ENCODE data around the gene GNG11. TPM values are rescaled to one million over a fixed set of nuclear protein-coding genes. Genes with fewer than 3 reads are reported as not detected.

GNG11 gene
- total RNA-seq, 2 donors from 2014 or later = not detected

- H3K9me3 Mint-ChIP-seq = no peaks in the 10 kb centered on the region
- no peak for DNase-seq (ENCODE audit: low spot score in 2 of 2)
- no peaks in the 10 kb centered on the region for H3K36me3 Mint-ChIP-seq
- no peak for ATAC-seq
- H3K27ac Mint-ChIP-seq = no peak overlapping the region
Observed at GRCh38 chr7:93931655-93932054, 10.1 kb downstream of the GNG11 start.

GRCh38 chr7:93933156-93933555, 11.6 kb downstream of the GNG11 start:
- ATAC-seq = no peak
- H3K36me3 Mint-ChIP-seq = no peaks in the 10 kb centered on the region
- DNase-seq (ENCODE audit: low spot score in 2 of 2) = no peak
- no peaks in the 10 kb centered on the region for H3K9me3 Mint-ChIP-seq
- H3K27ac Mint-ChIP-seq = no peak overlapping the region

- DNase-seq (ENCODE audit: low spot score in 2 of 2) (no peak), ATAC-seq (no peak)
- H3K27ac Mint-ChIP-seq = no peak overlapping the region
- peaks cover 0 to 4% of the 10 kb centered on the region in 2 donors for H3K9me3 Mint-ChIP-seq
- no peaks in the 10 kb centered on the region for H3K36me3 Mint-ChIP-seq
Observed at GRCh38 chr7:93935102-93935501, 13.6 kb downstream of the GNG11 start.

GRCh38 chr7:93937818-93938217, 16.3 kb downstream of the GNG11 start:
- DNase-seq (ENCODE audit: low spot score in 2 of 2) (no peak), ATAC-seq (no peak)
- H3K36me3 Mint-ChIP-seq = no peaks in the 10 kb centered on the region
- peaks cover 0 to 4% of the 10 kb centered on the region in 2 donors for H3K9me3 Mint-ChIP-seq
- no peak overlapping the region for H3K27ac Mint-ChIP-seq

GRCh38 chr7:93938293-93938692, 16.8 kb downstream of the GNG11 start:
- Mint-ChIP-seq H3K27ac (no peak overlapping the region), H3K36me3 (no peaks in the 10 kb centered on the region), H3K9me3 (peaks cover 0 to 4% of the 10 kb centered on the region in 2 donors)
- ATAC-seq (no peak), DNase-seq (ENCODE audit: low spot score in 2 of 2) (no peak)

- ATAC-seq (no peak), DNase-seq (ENCODE audit: low spot score in 2 of 2) (no peak)
- Mint-ChIP-seq H3K36me3 (no peaks in the 10 kb centered on the region), H3K9me3 (peaks cover 0 to 4% of the 10 kb centered on the region in 2 donors), H3K27ac (no peak overlapping the region)
Observed at GRCh38 chr7:93941945-93942344, 20.4 kb downstream of the GNG11 start.

- Mint-ChIP-seq H3K36me3 (no peaks in the 10 kb centered on the region), H3K9me3 (peaks cover 0 to 4% of the 10 kb centered on the region in 2 donors), H3K27ac (no peak overlapping the region)
- ATAC-seq = no peak
- no peak for DNase-seq (ENCODE audit: low spot score in 2 of 2)
Observed at GRCh38 chr7:93943816-93944540, 22.4 kb downstream of the GNG11 start.

- no peak for DNase-seq (ENCODE audit: low spot score in 2 of 2)
- ATAC-seq = no peak
- H3K27ac Mint-ChIP-seq = no peak overlapping the region
- H3K36me3 Mint-ChIP-seq = no peaks in the 10 kb centered on the region
- H3K9me3 Mint-ChIP-seq = peaks cover 0 to 3% of the 10 kb centered on the region in 2 donors
Observed at GRCh38 chr7:93944673-93945072, 23.1 kb downstream of the GNG11 start.

- DNase-seq (ENCODE audit: low spot score in 2 of 2) (no peak), ATAC-seq (no peak)
- H3K9me3 Mint-ChIP-seq = no peaks in the 10 kb centered on the region
- no peaks in the 10 kb centered on the region for H3K36me3 Mint-ChIP-seq
- H3K27ac Mint-ChIP-seq = no peak overlapping the region
Observed at GRCh38 chr7:93945083-93945482, 23.5 kb downstream of the GNG11 start.

- no peaks in the 10 kb centered on the region for H3K36me3 Mint-ChIP-seq
- H3K27ac Mint-ChIP-seq = no peak overlapping the region
- no peak for ATAC-seq
- no peaks in the 10 kb centered on the region for H3K9me3 Mint-ChIP-seq
- DNase-seq (ENCODE audit: low spot score in 2 of 2) = no peak
Observed at GRCh38 chr7:93945756-93946535, 24.4 kb downstream of the GNG11 start.

- no peak for DNase-seq (ENCODE audit: low spot score in 2 of 2)
Observed at GRCh38 chr7:93948106-93948505, 26.6 kb downstream of the GNG11 start.

GRCh38 chr7:93948873-93949272, 27.3 kb downstream of the GNG11 start:
- no peaks in the 10 kb centered on the region for H3K9me3 Mint-ChIP-seq
- no peaks in the 10 kb centered on the region for H3K36me3 Mint-ChIP-seq
- DNase-seq (ENCODE audit: low spot score in 2 of 2) (no peak), ATAC-seq (no peak)
- H3K27ac Mint-ChIP-seq = no peak overlapping the region

More at GRCh38 chr7:93948106-93948505, 26.6 kb downstream of the GNG11 start:
- no peaks in the 10 kb centered on the region for H3K36me3 Mint-ChIP-seq
- ATAC-seq = no peak
- H3K9me3 Mint-ChIP-seq = no peaks in the 10 kb centered on the region
- no peak overlapping the region for H3K27ac Mint-ChIP-seq

- Mint-ChIP-seq H3K9me3 (no peaks in the 10 kb centered on the region), H3K27ac (no peak overlapping the region), H3K36me3 (no peaks in the 10 kb centered on the region)
- ATAC-seq = no peak
- no peak for DNase-seq (ENCODE audit: low spot score in 2 of 2)
Observed at GRCh38 chr7:93949423-93949822, 27.9 kb downstream of the GNG11 start.

GRCh38 chr7:93955304-93955703, 33.8 kb downstream of the GNG11 start:
- DNase-seq (ENCODE audit: low spot score in 2 of 2) (no peak), ATAC-seq (no peak)
- Mint-ChIP-seq H3K27ac (no peak overlapping the region), H3K36me3 (no peaks in the 10 kb centered on the region), H3K9me3 (no peaks in the 10 kb centered on the region)

- Mint-ChIP-seq H3K36me3 (no peaks in the 10 kb centered on the region), H3K27ac (no peak overlapping the region), H3K9me3 (no peaks in the 10 kb centered on the region)
- no peak for DNase-seq (ENCODE audit: low spot score in 2 of 2)
- ATAC-seq = no peak
Observed at GRCh38 chr7:93957767-93958166, 36.2 kb downstream of the GNG11 start.

- ATAC-seq = no peak
- Mint-ChIP-seq H3K9me3 (no peaks in the 10 kb centered on the region), H3K27ac (no peak overlapping the region), H3K36me3 (no peaks in the 10 kb centered on the region)
- no peak for DNase-seq (ENCODE audit: low spot score in 2 of 2)
Observed at GRCh38 chr7:93958216-93958615, 36.7 kb downstream of the GNG11 start.

GRCh38 chr7:93958651-93959050, 37.1 kb downstream of the GNG11 start:
- Mint-ChIP-seq H3K9me3 (no peaks in the 10 kb centered on the region), H3K27ac (no peak overlapping the region), H3K36me3 (no peaks in the 10 kb centered on the region)
- DNase-seq (ENCODE audit: low spot score in 2 of 2) (no peak), ATAC-seq (no peak)

GRCh38 chr7:93960986-93961385, 39.5 kb downstream of the GNG11 start:
- H3K36me3 Mint-ChIP-seq = no peaks in the 10 kb centered on the region
- H3K27ac Mint-ChIP-seq = no peak overlapping the region
- no peak for DNase-seq (ENCODE audit: low spot score in 2 of 2)
- H3K9me3 Mint-ChIP-seq = no peaks in the 10 kb centered on the region
- ATAC-seq = no peak

All from activated naive CD4-positive, alpha-beta T cell treated with anti-CD3 and anti-CD28 coated beads, Interleukin-2, amount 50 U/mL, for 72 hours (primary cell).